Spleen (tissue), 7 donors: ENCODE data around the gene RYR3.

ENCODE experiments used
- POLR2A ChIP-seq, 3 donors: fragments of 450-650 bp; IDR thresholded peaks; one replicate each; pipeline ENCODE4 v1.5.1; 2017; ENCODE audit warnings: antibody characterized with exemption in 3 of 3, mild to moderate bottlenecking in 1 of 3
- TF ChIP-seq, protein P1 (sequence below), 11 experiments: fragments of 200-600 bp in 7 of 11; fragments of 450-650 bp in 4 of 11; sonication (generic) in 4 of 11; IDR thresholded peaks in 8 of 11; conservative IDR thresholded peaks in 3 of 11; 1 replicate in 7 of 11; 2 replicates in 4 of 11; pipeline versions ENCODE4 v1.4.0 to v1.8.0; 2016 to 2021; ENCODE audit warnings: antibody characterized with exemption in 11 of 11, inconsistent platforms in 4 of 11, mild to moderate bottlenecking in 1 of 11
- donor health status: DM: no; HTN: no; CAD: no; lungs with moderate emphysema.
- donor health status: DM: no; HTN: no; CAD: no.
- donor health status: DM: no; HTN: no; CAD: no.

DNA sequence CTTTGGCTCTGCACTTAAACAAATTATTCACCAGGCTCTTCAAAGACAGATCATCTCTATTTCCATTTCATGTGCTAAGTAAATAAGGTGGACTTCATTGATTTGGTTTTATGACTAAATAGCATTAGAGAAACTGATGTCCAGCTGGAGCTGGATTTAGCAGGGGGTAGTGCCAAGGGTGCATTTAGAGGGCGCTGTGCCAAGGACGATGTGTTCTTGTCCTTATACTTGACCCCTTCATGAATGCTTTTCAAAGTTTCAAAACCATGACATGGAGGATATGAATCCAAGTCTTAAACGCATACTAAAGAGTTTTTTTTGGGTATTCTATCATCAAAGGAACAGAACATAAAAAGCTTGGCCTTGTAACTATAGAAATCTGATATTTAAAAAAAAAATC, 233.2 kb downstream of the RYR3 start:
- TF ChIP-seq POLR2A (IDR thresholded peaks at IDR 0.05), result no peak
- TF ChIP-seq, protein P1, sequence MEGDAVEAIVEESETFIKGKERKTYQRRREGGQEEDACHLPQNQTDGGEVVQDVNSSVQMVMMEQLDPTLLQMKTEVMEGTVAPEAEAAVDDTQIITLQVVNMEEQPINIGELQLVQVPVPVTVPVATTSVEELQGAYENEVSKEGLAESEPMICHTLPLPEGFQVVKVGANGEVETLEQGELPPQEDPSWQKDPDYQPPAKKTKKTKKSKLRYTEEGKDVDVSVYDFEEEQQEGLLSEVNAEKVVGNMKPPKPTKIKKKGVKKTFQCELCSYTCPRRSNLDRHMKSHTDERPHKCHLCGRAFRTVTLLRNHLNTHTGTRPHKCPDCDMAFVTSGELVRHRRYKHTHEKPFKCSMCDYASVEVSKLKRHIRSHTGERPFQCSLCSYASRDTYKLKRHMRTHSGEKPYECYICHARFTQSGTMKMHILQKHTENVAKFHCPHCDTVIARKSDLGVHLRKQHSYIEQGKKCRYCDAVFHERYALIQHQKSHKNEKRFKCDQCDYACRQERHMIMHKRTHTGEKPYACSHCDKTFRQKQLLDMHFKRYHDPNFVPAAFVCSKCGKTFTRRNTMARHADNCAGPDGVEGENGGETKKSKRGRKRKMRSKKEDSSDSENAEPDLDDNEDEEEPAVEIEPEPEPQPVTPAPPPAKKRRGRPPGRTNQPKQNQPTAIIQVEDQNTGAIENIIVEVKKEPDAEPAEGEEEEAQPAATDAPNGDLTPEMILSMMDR (IDR thresholded peaks at IDR 0.05 in 8 of 11, conservative IDR thresholded peaks at IDR 0.05 in 3 of 11), result no peak
